Ramos (cell line): ENCODE data around the gene CYP24A1.

Experiments
- in situ Hi-C: fragments of 300-500 bp; cut with MboI; formaldehyde crosslinking; loops from one replicate; pipeline ENCODE4 v1.14.3; 2022; ENCODE audit warnings: low sequenced_read_pairs; ENCODE audit not compliant: unreplicated experiment

CYP24A1 gene

GRCh38 chr20:54177378-54177777 lies 3.6 kb upstream of the CYP24A1 start:
- in situ Hi-C loops = no loop called here

- in situ Hi-C loops = no loop called here
Measured at GRCh38 chr20:54176610-54177009, 2.8 kb upstream of the CYP24A1 start.

- in situ Hi-C loops = no loop called here
Measured at GRCh38 chr20:54174457-54175175, 830 bp upstream of the CYP24A1 start.

GRCh38 chr20:54172856-54173652 lies 732 bp downstream of the CYP24A1 start:
- in situ Hi-C loops = no loop called here

- in situ Hi-C loops = no loop called here
Measured at GRCh38 chr20:54172532-54172855, 1.3 kb downstream of the CYP24A1 start.

GRCh38 chr20:54170963-54171362 lies 2.8 kb downstream of the CYP24A1 start:
- in situ Hi-C loops = no loop called here

GRCh38 chr20:54170026-54170471 lies 3.7 kb downstream of the CYP24A1 start:
- in situ Hi-C loops = no loop called here

GRCh38 chr20:54168961-54169862 lies 4.6 kb downstream of the CYP24A1 start:
- in situ Hi-C loops = no loop called here

- in situ Hi-C loops = no loop called here
Measured at GRCh38 chr20:54167909-54168872, 5.6 kb downstream of the CYP24A1 start.

- in situ Hi-C loops = no loop called here
Measured at GRCh38 chr20:54166987-54167662, 6.7 kb downstream of the CYP24A1 start.

- in situ Hi-C loops = no loop called here
Measured at GRCh38 chr20:54165803-54166202, 8.0 kb downstream of the CYP24A1 start.

GRCh38 chr20:54165014-54165413 lies 8.8 kb downstream of the CYP24A1 start:
- in situ Hi-C loops = no loop called here

- in situ Hi-C loops = no loop called here
Measured at GRCh38 chr20:54163402-54163801, 10.4 kb downstream of the CYP24A1 start.

GRCh38 chr20:54162378-54163009 lies 11.3 kb downstream of the CYP24A1 start:
- in situ Hi-C loops = no loop called here

GRCh38 chr20:54161821-54162149 lies 12.0 kb downstream of the CYP24A1 start:
- in situ Hi-C loops = no loop called here

- in situ Hi-C loops = no loop called here
Measured at GRCh38 chr20:54161008-54161820, 12.6 kb downstream of the CYP24A1 start.

GRCh38 chr20:54160065-54161007 lies 13.4 kb downstream of the CYP24A1 start:
- in situ Hi-C loops = no loop called here
